BJ (cell line): ENCODE measurements around the gene RASSF5. TPM values are rescaled to one million over a fixed set of nuclear protein-coding genes. Genes with fewer than 3 reads are reported as not detected.
A peak's percentile ranks its signal among the peaks of the same experiment; 100 is the strongest.
"Not testable (repeated sequence)": the region's sequence is repeated elsewhere in the genome, so short reads cannot be mapped to it uniquely, and the experiment has no call there.

Experiments
- CTCF ChIA-PET: fragments of 350-600 bp; formaldehyde crosslinking; extraction: SDS; loops from one replicate; lab custom pipeline; 2021; ENCODE audit warnings: antibody characterized with exemption, inconsistent platforms; lab: Yijun Ruan, JAX
- POLR2A ChIA-PET: fragments of 300-600 bp; sonication (Branson Sonifier 250); formaldehyde crosslinking; extraction: SDS; loops from one replicate; lab custom pipeline; 2021; ENCODE audit warnings: antibody characterized with exemption; lab: Charles Lee
- DNase-seq: peaks from one replicate; pipeline ENCODE4 v3.0.0-alpha.2; 2011; ENCODE audit warnings: low read depth
- H3K27me3 ChIP-seq: 2 replicates; pipeline ENCODE4 v1.6.0; 2011; ENCODE audit warnings: low read length; ENCODE audit not compliant: control insufficient read depth, insufficient read depth
- H3K36me3 ChIP-seq: 2 replicates; pipeline ENCODE4 v1.5.1; 2011; ENCODE audit warnings: low read length; ENCODE audit not compliant: control insufficient read depth, insufficient read depth
- H3K4me3 ChIP-seq: 2 replicates; pipeline ENCODE4 v1.5.1; 2011; ENCODE audit warnings: low read depth, mild to moderate bottlenecking, control low read depth, low read length
- polyA plus RNA-seq: library from polyadenylated mRNA; depleted of rRNA; stranded (reverse); fragments of >200 nt; gene quantifications from 2 replicates; pipeline ENCODE4 v1.2.3, GENCODE V29; 2011
- TF ChIP-seq, protein P1 (sequence below): IDR thresholded peaks from 2 replicates; pipeline ENCODE4 v1.5.1; 2011; ENCODE audit warnings: low read depth, mild to moderate bottlenecking, control low read depth, inconsistent platforms, low read length, moderate library complexity; ENCODE audit not compliant: insufficient read depth

The RASSF5 gene
- polyA plus RNA-seq, 1 experiment, result 2.1 TPM

DNA sequence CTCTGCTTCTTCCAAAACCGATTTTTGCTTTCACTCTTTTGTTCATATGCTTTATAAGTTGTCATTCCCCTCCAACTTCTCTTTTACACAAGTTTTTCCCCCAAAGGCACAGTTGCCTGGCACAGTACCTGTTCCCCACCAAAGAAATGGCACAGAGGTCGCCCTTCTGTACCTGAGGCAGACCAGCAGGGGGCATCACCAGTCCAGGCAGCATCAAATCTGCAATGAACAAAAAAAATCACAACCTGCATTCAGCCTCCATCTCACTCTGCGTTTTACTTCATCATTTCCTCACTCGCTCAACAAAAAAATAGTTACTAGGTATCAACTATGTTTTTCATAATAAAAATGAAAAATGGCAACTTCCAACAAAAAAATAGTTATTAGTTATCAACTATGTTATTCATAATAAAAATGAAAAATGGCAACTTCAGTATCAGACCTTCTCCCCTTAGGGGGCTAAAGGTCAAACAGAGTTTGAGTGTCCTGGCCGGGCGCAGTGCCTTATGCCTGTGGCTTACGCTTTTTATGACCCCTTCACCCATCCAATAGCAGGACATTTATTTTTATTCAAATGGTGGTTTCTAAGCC is 100.9 kb downstream of the RASSF5 start:
- H3K4me3 ChIP-seq, result no peak overlapping the region
- TF ChIP-seq, protein P1, sequence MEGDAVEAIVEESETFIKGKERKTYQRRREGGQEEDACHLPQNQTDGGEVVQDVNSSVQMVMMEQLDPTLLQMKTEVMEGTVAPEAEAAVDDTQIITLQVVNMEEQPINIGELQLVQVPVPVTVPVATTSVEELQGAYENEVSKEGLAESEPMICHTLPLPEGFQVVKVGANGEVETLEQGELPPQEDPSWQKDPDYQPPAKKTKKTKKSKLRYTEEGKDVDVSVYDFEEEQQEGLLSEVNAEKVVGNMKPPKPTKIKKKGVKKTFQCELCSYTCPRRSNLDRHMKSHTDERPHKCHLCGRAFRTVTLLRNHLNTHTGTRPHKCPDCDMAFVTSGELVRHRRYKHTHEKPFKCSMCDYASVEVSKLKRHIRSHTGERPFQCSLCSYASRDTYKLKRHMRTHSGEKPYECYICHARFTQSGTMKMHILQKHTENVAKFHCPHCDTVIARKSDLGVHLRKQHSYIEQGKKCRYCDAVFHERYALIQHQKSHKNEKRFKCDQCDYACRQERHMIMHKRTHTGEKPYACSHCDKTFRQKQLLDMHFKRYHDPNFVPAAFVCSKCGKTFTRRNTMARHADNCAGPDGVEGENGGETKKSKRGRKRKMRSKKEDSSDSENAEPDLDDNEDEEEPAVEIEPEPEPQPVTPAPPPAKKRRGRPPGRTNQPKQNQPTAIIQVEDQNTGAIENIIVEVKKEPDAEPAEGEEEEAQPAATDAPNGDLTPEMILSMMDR, result peak; percentile 84
- no peaks in the 10 kb centered on the region for H3K27me3 ChIP-seq
- H3K36me3 ChIP-seq, result peaks cover 2% of the 10 kb centered on the region; the same call in 1 of the 2 replicates
- POLR2A ChIA-PET, result no interaction called here
- DNase-seq, result no peak
- CTCF ChIA-PET, result interaction anchor here (0.8 to 5.5 kb wide), 6 partner anchors 27 to 400 kb away, joined by 3 to 43 read pairs (median 4); partner anchors contain the start of gene DYRK3

DNA sequence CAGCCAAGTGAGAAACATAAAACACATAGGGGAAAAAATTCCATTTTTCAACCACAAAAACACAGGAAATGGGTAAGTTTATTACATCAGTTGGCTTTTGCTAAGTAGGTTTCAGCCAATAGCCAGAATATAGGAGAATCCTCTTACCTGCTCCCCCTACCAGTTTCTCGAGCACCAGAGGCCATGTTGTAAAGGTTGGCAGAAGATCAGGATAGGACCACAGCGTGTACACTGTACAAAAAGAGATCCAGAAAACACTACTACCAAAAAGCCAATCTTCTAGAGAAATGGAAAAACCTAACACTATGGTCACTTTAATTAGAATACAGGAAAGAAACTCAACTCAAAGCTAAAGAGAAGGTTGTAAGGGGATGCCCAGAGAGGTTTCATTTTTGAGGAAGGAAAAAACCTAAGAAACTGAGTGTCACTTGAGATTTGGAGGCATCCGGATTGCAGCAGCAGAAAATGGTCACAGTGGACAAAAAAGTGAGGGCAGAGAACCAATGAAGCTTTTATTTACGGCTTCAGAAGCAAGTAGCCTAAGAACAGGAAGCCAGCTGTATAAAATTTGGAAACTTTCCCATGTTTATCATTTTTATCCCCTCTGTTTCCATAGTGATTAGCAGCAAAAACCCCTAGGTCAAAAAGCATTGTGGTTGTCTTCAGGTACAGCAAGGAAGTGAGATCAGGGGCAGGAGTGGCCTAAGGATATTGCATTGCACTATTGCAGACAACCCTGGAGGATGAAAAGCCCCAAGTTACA is 102.1 kb downstream of the RASSF5 start:
- no peak for DNase-seq
- no peak overlapping the region for H3K4me3 ChIP-seq
- ChIA-PET CTCF (interaction anchor here (0.9 to 5.5 kb wide), 5 partner anchors 16 to 64 kb away, joined by 3 to 43 read pairs (median 3); partner anchors contain the start of gene DYRK3), POLR2A (no interaction called here)
- TF ChIP-seq, protein P1, result no peak
- peaks cover 2% of the 10 kb centered on the region; the same call in 1 of the 2 replicates for H3K36me3 ChIP-seq
- H3K27me3 ChIP-seq, result no peaks in the 10 kb centered on the region

DNA sequence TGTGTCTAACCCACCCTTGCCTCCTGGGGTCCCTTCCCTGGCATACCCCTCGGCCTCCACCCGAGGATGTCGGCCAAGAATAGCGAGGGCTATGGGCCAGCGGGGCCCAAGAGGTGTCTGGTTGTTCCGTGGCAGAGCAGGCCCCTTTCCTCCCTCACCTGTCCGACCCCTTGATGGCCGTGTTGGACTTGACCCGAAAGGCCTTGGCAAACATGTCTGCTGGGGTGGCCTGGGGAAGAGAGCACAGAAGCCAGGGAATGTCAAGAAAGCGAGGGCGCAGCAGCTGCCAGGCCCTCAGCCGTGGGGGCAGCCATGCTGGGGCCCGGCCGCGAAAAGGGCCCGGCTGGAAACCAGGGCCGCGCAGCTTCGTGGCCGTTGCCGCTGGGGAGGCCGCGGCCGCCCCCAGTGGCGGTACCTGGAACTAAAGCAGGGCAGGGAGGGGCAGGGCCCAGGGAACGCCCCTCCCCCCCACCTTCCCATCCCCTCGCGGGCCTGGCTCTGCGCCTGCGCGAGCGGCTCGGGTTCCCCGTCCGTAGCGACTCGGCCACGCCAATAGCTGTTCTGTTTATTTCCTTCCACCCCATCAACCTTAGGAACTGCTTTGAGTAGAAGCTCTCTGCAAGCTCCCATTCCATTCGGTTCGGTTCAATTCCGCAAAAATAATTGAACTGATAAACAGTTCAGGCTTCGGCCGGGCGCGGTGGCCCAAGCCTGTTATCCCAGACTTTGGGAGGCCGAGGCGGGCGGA is 105.0 kb downstream of the RASSF5 start, which contains the start of gene EIF2D:
Gene EIF2D (minus strand): TSS at position 337 of the 748 bp plus-strand sequence. CDS start 123 bp downstream, at position 214.
- CTCF ChIA-PET, result interaction anchor here (0.6 to 5.5 kb wide), 23 partner anchors 9 to 777 kb away, joined by 3 to 43 read pairs (median 5); partner anchors contain the start of genes DYRK3 and IKBKE
- TF ChIP-seq, protein P1, result peak; percentile 87

DNA sequence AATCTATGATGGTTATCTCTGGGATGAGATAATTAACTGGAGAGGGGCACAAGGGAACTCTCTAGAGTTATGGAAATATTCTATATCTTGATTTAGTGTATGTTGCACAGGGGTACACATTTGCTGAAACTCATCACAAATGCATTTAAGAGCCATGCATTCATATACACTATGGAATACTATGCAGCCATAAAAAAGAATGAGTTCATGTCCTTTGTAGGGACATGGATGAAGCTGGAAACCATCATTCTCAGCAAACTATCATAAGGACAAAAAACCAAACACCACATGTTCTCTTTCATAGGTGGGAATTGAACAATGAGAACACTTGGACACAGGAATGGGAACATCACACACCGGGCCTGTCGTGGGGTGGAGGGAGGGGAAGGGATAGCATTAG is 119.1 kb downstream of the RASSF5 start:
- H3K36me3 ChIP-seq, POLR2A ChIA-PET, H3K27me3 ChIP-seq, H3K4me3 ChIP-seq, DNase-seq: not testable (repeated sequence)
- CTCF ChIA-PET, result interaction anchor here (0.7 to 6.2 kb wide), 4 partner anchors 9 to 38 kb away, joined by 3 to 78 read pairs (median 8); partner anchors contain the start of gene DYRK3

More for the DNA sequence above, 105.0 kb downstream of the RASSF5 start, which contains the start of gene EIF2D:
- H3K27me3 ChIP-seq, result 0 out of 2 replicates have a peak, but pooled peaks cover 2% of the 10 kb centered on the region
- peaks cover 2% of the 10 kb centered on the region; the same call in 1 of the 2 replicates for H3K36me3 ChIP-seq
- peak within 1 kb of the TSS; percentile 82 for H3K4me3 ChIP-seq
- DNase-seq, result no peak
- POLR2A ChIA-PET, result interaction anchor here (0.5 to 0.7 kb wide), 6 partner anchors 19 to 109 kb away, joined by 4 to 7 read pairs (median 5); partner anchors contain the start of gene DYRK3

DNA sequence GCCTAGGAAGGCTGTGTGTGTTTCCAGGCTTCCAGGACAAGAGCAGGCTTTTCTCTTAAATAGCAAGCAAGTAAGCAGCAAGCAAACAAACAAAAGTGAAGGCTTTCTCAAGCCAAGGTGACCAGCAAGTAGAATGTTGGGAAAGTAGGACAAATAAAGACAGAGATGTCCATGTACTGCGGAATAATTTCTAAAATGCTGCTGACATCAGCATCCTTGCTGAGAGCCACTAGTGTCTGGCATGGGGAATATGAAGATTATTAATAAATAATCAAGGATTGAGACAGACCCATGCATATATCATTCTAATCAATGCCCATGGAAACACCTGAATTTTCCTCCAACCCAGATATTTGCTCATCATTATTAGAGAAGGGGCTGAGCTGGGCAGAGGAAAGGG is 121.6 kb downstream of the RASSF5 start:
- Histone ChIP-seq H3K36me3 (no peaks in the 10 kb centered on the region), H3K27me3 (peaks cover 3% of the 10 kb centered on the region), H3K4me3 (no peak overlapping the region)
- POLR2A ChIA-PET, result no interaction called here
- TF ChIP-seq, protein P1, result no peak
- DNase-seq, result no peak
- CTCF ChIA-PET, result interaction anchor here (0.6 to 6.2 kb wide), 6 partner anchors 9 to 283 kb away, joined by 3 to 78 read pairs (median 6); no protein-coding TSS in a partner anchor
